HL-60 (cell line): ENCODE results near the gene NPFF.

Experiments
- GABPA ChIP-seq: IDR thresholded peaks from 2 replicates; pipeline ENCODE4 v1.6.1; 2012; ENCODE audit warnings: low read depth
- POLR2AphosphoS5 ChIP-seq: IDR thresholded peaks from 2 replicates; pipeline ENCODE4 v1.6.1; 2012; ENCODE audit warnings: low read depth
- TF ChIP-seq, protein P1 (sequence below): IDR thresholded peaks from one replicate; pipeline ENCODE4 v1.5.1; 2011; ENCODE audit warnings: low read length, control low read depth, inconsistent platforms; ENCODE audit not compliant: insufficient read depth
- TF ChIP-seq, protein P2 (sequence below): IDR thresholded peaks from 2 replicates; pipeline ENCODE4 v1.6.1; 2012; ENCODE audit warnings: low read depth; ENCODE audit not compliant: insufficient replicate concordance

DNA sequence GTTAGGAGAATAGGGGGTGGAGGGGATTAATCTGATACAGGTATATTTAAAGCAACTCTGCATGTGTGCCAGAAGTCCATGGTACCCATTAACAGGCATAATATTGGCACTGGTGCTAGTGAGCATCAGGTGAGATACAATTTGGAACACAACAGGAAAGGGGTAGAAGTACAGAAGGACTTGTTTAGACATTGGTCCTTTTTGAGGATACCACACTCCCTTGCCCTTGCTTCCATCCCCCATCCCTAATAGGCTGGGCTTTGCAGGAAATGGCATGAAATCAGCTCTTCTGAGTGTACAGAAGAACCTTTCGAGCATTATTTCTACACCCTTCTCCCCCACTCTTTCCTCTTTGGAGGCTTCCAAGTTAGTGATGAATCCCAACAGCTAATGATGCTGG, 39.0 kb downstream of the NPFF start:
- TF ChIP-seq, protein P1, sequence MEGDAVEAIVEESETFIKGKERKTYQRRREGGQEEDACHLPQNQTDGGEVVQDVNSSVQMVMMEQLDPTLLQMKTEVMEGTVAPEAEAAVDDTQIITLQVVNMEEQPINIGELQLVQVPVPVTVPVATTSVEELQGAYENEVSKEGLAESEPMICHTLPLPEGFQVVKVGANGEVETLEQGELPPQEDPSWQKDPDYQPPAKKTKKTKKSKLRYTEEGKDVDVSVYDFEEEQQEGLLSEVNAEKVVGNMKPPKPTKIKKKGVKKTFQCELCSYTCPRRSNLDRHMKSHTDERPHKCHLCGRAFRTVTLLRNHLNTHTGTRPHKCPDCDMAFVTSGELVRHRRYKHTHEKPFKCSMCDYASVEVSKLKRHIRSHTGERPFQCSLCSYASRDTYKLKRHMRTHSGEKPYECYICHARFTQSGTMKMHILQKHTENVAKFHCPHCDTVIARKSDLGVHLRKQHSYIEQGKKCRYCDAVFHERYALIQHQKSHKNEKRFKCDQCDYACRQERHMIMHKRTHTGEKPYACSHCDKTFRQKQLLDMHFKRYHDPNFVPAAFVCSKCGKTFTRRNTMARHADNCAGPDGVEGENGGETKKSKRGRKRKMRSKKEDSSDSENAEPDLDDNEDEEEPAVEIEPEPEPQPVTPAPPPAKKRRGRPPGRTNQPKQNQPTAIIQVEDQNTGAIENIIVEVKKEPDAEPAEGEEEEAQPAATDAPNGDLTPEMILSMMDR: no peak
- TF ChIP-seq POLR2AphosphoS5 (no peak), GABPA (no peak)
- TF ChIP-seq, protein P2, sequence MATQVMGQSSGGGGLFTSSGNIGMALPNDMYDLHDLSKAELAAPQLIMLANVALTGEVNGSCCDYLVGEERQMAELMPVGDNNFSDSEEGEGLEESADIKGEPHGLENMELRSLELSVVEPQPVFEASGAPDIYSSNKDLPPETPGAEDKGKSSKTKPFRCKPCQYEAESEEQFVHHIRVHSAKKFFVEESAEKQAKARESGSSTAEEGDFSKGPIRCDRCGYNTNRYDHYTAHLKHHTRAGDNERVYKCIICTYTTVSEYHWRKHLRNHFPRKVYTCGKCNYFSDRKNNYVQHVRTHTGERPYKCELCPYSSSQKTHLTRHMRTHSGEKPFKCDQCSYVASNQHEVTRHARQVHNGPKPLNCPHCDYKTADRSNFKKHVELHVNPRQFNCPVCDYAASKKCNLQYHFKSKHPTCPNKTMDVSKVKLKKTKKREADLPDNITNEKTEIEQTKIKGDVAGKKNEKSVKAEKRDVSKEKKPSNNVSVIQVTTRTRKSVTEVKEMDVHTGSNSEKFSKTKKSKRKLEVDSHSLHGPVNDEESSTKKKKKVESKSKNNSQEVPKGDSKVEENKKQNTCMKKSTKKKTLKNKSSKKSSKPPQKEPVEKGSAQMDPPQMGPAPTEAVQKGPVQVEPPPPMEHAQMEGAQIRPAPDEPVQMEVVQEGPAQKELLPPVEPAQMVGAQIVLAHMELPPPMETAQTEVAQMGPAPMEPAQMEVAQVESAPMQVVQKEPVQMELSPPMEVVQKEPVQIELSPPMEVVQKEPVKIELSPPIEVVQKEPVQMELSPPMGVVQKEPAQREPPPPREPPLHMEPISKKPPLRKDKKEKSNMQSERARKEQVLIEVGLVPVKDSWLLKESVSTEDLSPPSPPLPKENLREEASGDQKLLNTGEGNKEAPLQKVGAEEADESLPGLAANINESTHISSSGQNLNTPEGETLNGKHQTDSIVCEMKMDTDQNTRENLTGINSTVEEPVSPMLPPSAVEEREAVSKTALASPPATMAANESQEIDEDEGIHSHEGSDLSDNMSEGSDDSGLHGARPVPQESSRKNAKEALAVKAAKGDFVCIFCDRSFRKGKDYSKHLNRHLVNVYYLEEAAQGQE: no peak
